NCI-H446 (cell line): ENCODE data around the gene PLD2.
"Not testable (repeated sequence)": the region's sequence is repeated elsewhere in the genome, so short reads cannot be mapped to it uniquely, and the experiment has no call there.

Experiments used
- DNase-seq, 2 experiments: peaks; one replicate each; lab custom pipeline; 2025; lab: John Stamatoyannopoulos, UW

Gene PLD2

DNA sequence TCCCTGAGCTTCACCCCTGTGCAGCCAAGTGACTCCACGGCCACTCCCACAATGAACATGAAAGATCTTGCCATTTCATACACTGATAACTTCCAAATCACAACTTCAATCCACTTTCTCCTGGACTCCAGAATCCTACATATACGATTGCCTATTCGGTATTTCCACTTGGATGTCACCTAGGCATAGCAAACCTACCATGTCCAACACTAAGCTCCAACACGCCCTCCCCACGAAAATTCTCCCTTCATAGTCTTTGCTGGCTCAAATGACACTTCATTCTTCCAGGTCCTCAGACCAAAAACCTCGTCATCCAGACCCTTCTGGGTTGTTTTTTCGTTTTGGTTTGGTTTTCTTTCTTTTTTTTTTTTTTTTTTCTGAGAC is 16.3 kb upstream of the PLD2 start:
- DNase-seq = no peak

DNA sequence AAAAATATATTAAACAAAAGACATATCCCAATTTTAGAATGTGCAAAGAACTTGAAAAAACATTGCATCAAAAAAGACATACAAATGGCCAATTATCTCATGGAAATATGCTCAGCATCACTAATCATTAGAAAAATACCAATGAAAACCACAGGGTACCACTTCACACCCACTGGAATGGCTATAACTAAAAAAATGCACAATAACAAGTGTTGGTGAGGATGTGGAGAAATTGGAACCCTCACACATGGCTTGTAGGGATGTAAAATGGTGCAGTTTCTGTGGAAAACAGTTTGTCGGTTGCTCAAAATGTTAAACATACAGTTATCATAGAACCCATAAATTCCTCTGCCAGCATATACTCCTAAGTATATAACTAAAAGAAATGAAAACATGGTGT is 11.8 kb upstream of the PLD2 start:
- DNase-seq = no peak

DNA sequence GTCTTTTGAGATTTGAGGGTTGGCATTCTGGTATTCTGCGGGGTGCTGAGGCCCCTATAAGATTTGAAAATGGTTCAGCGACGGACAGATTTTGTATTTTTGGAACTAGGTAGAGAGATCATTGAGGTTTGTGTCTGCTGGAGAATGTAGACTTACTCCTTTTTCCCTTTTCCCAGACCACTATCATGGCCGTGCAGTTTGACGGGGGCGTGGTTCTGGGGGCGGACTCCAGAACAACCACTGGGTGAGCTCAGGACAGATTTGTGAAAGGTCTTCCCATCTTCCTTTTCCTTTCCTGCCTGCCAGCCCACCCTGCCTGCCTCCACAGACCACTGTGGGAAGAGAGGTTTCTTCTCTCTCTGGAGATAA is 10.4 kb upstream of the PLD2 start:
- no peak for DNase-seq

DNA sequence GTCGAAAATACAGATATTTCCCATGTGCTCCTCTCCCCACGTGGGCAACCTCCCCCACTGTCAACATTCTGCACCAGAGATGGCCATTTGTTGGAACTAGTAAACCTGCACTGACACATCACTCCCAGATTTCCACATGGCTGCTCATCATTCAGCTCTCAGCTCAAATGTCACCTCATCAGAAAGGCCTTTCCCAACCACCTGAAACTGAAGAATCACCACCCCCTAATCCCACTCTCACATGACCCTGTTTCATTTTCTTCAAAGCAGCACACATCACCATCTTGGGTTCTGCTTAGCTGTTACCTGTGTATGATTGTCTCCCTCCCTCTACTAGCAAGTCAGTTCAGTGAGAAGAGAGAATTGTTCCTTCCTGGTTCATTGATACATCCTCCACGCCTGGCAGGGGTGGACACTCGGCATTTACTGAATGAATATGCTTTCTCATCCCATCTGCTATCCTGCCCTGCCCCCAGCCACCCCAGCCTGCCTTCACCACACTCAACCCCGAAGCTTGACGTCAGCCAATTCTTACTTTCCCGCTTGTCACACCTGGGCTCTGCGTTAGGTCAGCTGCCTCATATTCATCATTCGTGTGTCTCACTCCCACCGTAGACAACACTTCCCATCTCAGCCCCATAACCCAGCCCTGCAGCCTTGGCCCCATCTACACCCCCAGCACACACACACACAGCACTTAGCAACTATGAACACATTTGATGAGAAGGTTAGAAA is 6.3 kb upstream of the PLD2 start:
- DNase-seq = no peak

DNA sequence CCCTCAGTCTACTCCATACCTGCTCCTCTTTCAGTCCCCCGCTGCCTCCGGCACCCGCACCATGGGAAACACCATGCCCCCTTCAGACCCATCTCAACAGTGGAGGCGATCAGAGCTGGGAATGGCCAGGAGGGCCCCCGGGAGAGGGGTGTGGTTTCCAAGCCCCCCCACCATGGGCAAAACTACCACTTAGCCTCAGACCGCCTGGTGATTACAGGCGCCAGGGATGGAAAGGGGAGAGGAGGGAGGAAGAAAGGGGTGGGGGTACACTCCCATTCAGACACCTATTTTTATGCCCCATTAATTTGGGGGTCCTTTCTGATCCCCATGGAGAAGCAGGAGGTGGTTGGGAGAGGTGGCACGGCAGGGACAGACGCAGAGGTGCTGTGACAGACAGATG is 4.7 kb upstream of the PLD2 start, which contains the start of gene C17orf114:
TSS of gene C17orf114 (minus strand) at position 101 of the 400 bp plus-strand sequence.
- DNase-seq = no peak

DNA sequence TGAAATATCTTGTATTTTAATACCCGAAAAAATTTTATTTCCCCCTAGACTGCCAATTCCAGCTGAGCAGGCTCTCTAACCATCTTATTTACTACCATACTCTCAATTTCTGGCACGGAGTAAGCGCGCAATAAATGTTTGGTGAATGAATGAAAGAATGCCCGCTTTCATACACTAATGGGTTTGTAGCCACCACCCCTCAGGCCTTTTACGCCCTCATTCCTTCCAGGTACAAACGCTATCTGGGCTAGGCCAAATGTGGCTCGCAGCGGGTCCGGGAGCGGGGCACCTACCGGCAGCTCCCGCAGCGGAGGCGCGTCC is 536 bp upstream of the PLD2 start:
- no peak for DNase-seq

DNA sequence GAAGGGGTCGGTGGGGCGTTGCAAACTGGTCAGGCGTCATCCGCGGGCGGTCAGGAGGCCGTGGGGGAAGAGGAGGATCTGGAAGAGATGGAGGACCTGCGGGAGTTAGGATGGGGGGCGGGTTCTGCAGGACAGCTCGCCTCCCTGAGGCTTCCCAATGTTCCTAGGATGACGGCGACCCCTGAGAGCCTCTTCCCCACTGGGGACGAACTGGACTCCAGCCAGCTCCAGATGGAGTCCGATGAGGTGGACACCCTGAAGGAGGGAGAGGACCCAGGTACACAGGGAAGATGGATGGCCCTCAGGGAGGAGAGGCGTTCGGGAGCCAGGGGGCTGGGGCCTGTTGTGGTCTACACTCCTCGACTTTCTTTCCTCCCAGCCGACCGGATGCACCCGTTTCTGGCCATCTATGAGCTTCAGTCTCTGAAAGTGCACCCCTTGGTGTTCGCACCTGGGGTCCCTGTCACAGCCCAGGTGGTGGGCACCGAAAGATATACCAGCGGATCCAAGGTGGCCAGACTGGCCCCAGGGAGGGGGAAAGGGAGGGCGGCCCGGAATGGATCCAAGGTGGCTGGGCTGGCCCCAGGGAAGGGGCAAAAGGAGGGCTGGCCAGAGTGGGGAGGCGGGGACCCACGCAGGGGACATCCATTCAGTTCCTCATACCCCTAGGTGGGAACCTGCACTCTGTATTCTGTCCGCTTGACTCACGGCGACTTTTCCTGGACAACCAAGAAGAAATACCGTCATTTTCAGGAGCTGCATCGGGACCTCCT is 839 bp downstream of the PLD2 start:
- DNase-seq = no peak

DNA sequence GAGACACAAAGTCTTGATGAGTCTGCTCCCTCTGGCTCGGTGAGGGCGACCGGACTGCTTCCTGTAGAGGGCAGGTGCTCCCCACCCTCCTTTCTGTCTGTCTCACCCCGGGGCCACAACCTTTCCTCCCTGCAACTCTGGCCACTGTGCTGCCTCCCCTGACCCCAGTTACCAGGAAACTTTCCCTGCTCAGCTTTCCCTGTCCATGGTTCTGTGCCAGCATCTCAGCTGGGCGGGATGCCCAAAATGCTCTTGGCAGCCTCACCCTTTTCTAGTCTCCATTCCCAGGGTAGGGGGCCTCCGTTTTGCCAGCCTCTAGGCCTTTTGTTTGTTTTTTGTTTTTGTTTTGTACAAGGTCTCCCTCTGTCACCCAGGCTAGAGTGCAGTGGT is 1.4 kb downstream of the PLD2 start:
- peak; percentile 65 to 88 for DNase-seq

DNA sequence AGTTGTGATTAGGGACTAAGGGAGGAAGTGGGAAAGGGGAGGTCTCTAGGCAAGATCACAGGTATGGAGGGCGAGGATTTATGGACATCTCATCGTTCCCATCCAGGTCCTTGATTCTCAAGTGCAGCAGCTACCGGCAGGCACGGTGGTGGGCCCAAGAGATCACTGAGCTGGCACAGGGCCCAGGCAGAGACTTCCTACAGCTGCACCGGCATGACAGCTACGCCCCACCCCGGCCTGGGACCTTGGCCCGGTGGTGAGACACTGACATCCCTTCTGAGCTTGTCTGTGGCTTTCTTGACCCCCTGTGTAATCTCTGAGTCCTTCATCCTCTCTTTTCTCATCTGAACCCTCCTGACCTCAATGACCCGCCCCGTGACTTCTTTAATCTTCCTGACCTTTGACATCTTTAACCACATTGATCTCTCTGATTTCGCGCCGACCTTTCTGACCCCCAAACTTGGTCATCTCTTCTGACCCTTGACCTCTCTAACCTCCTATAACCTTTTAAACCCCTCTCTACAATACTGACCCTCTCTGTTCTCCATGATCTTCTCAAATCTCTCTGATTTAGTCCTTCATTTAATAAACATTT is 3.8 kb downstream of the PLD2 start:
- DNase-seq = no peak

DNA sequence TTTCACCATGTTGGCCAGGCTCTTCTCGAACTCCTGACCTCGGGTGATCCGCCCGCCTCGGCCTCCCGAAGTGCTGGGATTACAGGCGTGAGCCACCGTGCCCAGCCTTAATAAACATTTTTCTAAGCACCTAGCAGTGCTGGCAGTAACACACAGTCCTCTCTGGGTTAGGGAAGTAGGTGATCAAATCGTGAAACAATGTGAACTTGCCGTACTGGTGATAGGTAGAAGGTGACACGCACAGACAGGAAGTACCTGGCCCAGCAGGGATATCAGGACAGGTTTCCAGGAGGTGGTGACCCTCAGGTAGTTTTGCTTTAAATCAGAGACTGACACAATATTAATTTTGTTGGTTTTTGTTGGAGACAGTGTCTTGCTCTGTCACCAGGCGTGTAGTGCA is 4.5 kb downstream of the PLD2 start:
- DNase-seq = no peak

DNA sequence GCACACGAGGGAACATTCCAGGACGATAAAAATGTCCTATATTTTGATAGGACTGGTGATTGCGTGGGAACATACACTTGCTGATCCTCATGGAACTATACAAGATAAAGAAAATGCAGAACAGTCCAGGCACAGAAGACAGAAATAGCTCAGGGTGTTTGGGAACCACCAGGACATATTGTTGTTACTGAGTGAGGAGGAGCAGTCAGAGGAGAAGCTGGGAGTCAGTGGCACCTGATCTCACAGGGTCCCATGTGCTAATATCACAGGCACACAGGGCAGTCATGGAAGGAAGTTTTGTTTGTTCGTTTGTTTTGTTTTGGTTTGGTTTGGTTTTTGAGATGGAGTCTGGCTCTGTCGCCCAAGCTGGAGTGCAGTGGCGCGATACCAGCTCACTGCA is 5.7 kb downstream of the PLD2 start:
- DNase-seq = no peak

DNA sequence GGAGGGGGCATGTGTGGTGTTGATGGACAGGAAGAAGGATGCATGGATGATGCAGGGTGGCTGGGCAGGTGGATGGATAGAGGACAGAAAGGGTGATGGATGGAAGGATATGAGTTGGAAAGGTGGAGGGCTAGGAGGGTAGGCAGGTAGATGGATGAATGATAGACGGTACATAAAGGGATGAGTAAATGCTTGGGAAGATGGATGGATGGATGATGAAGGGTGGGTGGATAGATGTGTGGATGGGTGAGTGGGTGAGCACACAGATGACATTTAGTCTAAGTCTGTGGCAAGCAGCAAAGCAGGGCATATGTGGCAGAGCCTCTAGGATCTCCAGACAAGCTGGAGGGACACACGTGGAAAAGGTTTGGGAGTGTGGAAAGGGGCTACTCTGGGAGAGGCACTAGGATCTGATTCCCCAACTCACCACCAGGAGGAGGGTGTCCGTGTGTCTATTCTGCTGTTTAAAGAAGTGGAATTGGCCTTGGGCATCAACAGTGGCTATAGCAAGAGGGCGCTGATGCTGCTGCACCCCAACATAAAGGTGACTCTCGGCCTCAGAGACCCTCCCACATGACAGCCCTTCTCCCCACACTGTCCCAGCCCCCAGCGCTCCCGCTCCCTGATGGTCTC is 8.2 kb downstream of the PLD2 start:
- DNase-seq = no peak

DNA sequence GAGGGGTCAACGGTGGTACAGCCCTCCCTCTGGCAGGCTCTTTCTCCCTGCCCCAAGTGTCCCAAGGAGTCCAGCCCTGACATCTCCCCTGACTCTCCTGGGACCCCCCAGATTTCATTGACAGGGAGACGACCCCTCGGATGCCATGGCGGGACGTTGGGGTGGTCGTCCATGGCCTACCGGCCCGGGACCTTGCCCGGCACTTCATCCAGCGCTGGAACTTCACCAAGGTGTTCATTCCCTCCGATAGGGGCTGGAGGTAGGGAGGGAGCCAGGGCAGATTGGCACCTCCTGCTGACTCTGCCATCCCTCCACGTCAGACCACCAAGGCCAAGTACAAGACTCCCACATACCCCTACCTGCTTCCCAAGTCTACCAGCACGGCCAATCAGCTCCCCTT is 9.9 kb downstream of the PLD2 start:
- DNase-seq = no peak

DNA sequence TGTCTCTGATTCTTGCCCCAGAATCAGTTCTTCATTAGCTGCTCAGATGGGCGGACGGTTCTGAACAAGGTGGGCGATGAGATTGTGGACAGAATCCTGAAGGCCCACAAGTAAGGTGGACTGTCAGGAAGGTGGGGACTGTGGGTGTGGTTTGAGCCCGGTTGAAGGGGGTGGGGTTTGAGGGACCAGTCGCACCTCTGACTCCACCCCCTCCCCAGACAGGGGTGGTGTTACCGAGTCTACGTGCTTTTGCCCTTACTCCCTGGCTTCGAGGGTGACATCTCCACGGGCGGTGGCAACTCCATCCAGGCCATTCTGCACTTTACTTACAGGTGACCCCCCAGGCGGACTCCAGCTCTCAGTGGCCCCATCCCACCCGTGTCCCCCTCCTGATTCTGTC is 11.3 kb downstream of the PLD2 start:
- no peak for DNase-seq

DNA sequence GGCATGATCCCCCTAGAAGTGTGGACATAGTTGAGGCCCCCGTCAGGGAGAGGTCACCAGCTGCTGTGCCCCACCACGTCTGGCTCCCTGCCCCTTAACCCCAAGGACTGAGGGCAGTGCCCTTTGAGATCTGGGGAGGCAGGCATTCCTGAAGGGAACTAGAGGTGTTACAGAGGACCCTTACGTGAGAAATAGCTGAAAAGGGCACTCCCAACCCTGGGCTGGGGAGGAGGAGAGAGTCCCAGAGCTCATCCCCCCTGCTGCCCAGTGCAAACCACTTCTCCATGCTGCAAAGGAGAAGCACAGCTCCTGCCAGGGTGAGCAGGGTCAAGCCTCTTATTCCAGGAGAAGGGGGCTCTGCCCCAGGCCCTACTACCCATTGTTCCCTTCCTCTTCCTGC is 15.9 kb downstream of the PLD2 start:
- no peak for DNase-seq

DNA sequence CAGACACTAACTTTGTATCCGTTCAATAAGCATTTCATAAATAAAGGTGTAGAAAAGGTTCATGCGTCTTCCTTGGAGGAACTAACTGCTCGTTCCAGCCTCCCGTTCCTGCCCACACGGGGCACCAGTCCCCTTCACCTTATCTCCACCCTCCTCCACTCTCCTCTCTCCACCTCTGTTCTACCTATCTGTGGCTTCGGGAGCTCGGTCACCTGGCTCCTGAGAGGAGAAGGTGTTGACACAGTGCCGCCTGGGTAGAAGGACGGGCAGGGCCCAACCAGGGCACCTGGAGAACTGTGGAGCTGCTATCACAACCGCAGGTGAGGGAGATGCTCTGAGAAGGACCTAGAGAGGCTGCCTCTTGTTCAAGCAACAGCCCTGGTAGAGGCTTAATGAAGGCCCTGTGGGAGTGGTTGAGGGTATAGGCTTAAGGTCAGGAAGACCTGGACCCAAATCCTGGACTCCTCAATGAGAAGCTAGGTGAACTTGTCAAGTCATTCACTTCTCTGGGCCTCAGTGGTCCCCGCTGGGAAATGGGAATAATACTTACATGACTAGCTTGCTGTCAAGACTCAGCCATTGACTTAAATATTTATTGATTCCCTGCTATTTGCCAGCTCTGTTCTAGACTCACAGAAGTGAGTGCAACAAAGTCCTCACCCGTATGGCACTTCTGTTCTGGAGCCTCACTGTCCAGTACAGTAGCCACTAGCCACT is 16.6 kb downstream of the PLD2 start:
- no peak for DNase-seq

DNA sequence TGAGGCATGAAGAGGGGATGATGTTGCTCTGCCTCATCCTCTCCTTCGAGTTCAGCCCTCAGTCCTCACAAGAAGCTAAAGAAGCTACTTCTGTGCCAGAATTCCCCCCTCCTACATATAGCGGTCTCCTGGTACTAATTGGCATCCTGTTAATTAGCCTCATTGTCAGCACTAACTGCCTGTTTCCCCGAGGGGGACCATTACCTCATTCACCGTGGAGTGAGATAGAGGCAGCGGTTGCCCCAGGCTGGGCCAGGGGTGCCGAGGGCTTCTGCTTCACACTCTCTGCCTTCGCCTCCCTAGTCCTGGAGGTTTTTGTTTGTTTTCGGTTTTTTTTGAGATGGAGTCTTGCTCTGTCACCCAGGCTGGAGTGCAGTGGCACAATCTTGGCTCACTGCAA is 20.4 kb downstream of the PLD2 start:
- DNase-seq = no peak

DNA sequence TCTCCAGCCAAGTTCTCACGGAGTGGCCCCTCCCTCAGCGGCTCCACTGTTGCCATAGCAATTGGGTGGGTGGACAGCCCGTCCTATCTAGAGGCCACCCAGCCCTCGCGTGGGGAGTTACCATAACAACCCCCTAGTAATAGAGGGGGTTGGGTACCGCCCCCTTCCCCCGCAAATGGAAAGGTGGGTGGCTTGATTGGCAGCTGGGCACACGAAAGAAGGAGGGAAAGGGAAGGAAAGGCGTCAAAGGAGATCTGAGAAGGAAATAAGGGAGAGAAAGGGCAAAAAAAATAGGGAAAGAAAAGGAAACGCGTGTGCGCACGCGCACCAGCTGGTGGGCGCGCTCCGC is 25.9 kb downstream of the PLD2 start:
- DNase-seq = not testable (repeated sequence)

DNA sequence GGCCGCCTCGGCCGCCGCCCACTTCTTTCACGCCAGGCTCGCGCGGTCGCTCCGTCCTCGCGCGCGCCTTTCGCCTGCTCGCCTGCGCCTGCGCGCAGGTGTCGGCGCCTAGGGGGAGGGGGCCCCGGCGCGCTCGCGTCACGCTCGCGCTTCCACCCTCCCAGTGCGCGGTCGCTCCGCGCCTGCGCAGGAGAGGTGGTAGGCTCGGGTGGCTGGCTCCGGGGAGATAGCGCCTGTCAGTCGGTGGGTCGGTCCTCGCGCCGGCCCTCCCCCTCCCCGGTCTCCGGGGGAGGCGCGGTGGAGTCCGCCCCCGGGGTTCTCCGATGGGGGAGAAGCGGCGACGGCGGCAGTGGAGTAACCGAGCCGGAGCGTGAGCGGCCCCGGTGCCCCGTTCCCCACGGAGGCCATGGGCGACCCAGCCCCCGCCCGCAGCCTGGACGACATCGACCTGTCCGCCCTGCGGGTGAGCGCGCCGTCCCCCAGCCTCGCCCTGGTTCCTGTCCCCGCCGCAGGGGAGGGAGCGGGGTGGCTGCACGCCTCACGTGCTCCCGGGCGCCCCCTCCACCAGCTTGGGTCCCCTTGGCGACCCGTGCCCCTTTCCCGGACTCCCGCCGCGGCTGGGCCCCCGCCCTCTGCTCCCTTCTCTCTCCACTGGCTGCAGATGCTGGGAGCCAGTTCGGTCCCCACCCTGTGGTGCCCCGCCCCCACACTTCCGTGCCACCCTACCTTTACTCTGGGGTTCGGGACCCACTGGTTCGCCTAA is 26.4 kb downstream of the PLD2 start, which contains the start of gene MINK1:
TSS of gene MINK1 (plus strand) at position 163 of the 763 bp plus-strand sequence. CDS start at position 407, 244 bp downstream.
- peak; percentile 71 to 95 for DNase-seq

DNA sequence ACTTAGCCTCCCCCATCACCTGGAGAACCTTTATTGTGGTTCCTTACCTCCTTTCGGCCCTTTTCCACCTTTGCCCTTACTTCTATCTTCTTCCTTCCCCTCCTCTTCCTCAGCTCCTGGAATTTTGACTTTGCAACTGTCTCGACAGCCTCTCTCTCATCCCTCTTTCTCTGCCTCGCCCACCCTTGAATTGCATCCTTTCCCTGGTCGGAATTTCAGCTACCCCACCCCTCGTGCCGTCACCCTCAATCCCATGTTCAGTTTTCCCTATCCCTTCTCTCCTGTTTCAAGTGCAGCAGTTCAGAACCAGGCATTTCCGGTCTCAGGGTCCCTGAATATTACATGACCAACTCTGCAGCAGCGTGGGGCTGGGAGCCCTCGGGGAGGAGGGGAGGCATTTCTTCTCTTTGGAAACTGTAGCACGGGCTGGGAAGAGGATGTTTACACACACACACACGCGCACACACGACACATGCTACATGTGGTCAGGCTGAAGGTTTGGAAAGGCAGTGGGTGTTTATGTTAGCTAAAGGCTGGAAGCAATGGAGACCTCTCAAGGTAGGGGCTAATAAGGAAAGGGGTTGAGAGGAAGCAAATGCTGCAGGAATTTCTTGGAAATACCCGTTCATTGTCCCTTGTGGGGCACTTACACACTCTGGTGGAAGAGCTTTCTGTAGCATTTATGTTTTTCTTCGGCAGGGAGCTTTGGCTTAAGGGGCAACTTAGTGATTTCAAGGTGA is 27.2 kb downstream of the PLD2 start:
- no peak for DNase-seq

DNA sequence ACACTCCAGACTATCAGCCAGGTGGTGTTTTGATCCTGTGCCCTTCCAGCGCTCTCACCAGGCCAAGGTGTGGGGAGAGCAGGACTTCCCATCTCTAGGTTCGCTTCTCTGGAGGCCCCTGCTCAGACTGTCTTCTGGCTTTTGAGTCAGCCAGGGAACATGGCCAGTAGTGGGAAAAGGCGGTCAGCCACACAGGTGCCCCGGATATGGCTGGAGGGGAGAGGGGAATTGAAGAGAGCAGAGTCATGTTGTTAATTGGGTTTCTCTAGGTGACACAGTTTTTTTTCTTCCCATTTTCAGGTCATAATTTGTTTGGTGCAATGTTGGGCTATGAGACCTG is 27.7 kb downstream of the PLD2 start:
- no peak for DNase-seq
